Activated T-helper 9 cell treated with anti-CD3 and anti-CD28 coated beads, Interleukin-2, amount 50 U/mL, for 16 hours (primary cell): ENCODE results near the gene KHDC3L.

ENCODE experiments used
- DNase-seq: peaks from one replicate; pipeline ENCODE4 v3.0.0-alpha.2; 2020; ENCODE audit warnings: low read depth

KHDC3L gene, protein sequence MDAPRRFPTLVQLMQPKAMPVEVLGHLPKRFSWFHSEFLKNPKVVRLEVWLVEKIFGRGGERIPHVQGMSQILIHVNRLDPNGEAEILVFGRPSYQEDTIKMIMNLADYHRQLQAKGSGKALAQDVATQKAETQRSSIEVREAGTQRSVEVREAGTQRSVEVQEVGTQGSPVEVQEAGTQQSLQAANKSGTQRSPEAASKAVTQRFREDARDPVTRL

DNA sequence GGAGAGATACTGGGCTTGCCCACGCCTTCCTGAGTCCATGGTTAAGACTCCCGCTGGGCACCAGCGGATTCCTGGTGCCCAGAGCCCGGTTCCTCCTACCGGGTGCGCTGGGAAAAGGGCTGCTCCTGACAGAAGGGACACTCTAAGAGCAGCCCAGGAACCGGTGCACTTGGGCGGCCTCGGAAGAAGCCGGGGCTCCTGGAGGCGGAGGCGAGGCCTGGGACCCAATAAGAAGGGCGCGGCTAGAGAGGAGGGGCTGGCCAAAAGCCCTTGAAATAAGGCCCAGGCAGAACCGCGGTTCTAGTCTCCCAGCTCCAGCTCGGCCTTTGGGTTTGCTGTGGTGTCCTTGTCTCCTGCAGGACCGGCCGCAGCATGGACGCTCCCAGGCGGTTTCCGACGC is at the start of gene KHDC3L:
Gene KHDC3L (plus strand): TSS at position 301 of the 400 bp plus-strand sequence. CDS start 72 bp downstream, at position 373.
- DNase-seq = no peak

DNA sequence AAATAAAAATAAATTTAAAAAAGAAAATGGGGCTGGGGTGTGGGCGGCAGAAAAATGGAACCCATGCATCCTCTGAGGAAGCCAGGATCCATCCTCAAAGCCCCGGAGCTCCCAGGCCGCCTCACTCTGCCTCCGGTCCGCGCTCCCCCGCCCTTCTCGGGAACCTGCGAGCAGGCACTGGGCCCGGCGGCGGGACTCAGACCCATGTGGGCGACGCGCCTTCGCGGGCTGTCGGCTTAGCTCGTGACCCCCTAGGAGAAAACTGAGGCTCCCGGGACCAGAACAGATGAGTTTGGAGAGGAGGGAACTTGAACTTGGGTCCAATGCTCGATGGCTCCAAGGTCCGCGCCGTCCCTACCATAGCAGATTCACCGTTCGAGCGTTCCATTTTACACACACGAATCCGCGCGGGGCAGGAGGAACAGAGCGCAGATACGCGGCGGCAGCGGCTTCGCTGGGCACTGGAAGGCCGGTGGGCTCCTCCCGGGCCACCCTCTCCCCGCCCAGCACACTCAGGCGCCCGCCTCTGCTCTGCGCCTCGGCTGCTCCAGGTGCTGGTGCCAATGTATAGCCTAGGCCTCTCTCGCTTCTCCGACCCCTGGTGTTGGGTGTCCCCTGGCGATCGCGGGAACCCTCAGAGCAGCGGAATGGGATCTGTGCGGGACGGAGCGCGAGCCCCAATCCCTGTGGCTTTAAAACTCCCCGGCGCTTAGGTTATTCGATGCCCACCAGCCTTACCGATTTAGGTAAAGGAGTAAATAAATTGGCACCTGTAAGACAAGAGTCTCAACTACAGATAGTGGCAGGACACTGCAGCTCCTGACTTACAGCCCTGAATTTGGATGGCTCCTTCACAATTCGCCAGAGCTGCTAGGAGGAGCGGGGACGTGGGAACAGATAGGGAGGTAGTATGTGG is 47.6 kb upstream of the KHDC3L start:
- no peak for DNase-seq

DNA sequence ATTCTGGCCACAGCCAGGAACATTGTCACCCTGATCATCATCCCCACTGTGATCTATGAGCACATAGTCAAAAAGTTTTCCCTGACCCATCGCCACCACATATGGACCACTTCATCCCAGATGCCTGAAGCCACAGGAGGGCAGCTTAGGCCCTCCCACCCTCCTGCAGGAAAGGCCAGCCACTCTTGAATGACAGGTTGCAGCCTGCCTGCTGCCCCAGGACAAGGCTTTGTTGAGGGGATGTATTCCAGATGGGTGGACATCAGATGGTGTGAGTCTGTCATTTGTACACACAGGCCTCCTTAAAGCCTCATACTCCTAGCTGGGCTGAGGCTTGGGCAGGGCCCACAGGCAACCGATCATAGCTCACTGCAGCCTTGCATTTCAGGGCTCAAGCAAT is 39.1 kb upstream of the KHDC3L start:
- no peak for DNase-seq

DNA sequence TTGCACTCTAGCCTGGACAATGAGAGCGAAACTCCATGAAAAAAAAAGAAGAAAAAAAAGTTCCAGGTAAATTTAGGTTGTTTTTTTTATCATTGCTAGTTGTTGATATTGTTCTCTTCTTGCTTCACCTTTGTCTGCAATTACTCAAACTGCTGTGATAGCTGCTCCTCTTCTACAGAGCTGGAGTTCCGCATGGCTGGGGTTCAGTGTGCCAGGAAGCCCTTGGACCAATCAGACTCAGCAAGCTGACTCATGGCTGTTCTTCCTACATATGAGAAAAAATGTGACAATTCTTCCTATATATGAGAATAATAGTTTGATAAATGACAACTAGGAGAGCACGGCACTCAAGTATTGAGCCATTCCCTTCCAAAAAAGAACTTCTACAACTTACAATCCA is 36.8 kb upstream of the KHDC3L start:
- DNase-seq = no peak

DNA sequence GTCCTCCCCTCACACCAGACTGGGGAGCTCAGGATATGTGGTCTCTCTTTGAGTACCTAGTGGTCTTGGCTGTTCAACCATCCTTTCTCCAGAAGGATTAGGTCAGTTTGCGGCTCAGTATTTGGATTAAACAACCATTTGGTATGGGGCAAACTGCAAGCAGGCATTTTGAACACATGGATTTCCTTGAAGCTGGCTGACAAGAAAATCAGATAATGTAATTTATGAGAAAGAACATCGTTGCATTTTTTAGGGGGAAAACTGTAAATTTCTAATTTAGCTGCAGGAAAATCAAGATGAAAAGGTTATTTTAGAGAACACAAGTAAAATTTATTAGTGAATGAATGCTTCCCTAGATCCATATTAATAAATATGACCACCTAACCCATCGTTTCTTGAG is 33.7 kb upstream of the KHDC3L start:
- DNase-seq = no peak

DNA sequence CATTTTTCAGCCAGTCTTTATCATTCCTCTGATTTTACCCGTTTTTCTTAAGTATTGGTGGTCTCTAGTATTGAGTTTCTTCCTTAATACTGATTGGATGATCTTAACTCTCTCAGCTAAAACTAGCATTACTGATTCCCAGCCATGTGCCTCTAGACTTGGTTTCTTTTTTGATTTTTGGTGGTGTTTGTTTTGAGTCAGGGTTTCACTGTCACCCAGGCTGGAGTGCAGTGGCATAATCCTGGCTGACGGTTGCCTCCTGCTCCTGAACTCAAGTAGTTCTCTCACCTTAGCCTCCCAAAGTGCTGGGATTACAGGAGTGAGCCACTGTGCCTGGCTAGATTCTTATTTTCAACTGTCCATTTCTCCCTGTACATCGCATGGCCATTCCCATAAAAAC is 33.3 kb upstream of the KHDC3L start:
- DNase-seq = no peak

DNA sequence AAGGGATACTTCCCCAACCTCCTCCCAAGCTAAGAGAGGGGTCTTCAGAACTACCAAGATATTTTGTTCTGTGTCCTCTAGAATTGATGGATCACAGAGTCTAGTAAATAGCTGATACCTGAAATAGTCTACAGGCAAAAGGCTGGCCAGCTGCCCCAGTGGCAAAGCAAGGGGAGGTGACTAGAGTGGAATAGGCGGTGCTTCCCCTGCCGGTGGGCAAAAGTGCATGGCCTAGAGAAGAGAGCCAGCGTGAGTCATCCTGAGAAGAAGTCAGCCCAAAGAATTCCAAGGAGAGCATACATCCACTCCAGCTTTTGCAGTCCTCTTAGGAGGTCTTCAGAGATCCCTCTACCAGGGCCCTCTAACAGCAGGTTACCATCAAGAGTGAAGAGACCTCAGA is 23.1 kb upstream of the KHDC3L start:
- no peak for DNase-seq

DNA sequence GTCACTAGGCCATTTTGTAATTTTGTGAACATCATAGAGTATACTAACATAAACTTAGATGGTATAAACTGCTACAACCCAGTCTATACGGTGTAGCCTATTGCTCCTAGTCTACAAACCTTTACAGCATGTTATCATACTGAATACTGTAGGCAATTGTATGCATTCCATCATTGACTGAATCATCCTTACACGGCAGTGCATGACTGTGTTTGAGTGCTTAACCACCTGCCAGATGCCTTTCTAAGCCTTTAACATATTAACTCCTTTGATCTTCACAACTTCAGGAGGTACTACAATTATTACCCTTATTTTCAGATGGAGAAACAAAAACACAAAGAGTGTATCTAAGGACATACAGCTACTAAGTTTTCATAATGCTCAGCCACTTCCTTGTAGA is 22.4 kb upstream of the KHDC3L start:
- DNase-seq = no peak

DNA sequence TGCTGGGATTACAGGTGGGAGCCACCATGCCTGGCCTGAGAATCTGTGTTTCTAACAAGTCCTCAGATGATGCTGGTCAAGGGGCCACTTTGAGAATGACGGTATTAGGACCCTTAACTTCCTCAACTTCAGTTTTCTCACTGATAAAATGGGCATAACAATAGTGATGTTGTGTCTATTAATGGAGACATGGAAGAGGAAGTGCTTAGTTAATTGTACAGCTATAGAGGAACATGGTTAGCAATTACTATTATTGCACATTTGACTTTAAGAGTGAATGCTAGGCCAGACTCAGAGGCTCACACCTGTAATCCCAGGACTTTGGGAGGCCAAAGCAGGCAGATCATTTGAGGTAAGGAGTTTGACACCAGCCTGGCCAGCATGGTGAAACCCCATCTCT is 21.1 kb upstream of the KHDC3L start:
- no peak for DNase-seq

DNA sequence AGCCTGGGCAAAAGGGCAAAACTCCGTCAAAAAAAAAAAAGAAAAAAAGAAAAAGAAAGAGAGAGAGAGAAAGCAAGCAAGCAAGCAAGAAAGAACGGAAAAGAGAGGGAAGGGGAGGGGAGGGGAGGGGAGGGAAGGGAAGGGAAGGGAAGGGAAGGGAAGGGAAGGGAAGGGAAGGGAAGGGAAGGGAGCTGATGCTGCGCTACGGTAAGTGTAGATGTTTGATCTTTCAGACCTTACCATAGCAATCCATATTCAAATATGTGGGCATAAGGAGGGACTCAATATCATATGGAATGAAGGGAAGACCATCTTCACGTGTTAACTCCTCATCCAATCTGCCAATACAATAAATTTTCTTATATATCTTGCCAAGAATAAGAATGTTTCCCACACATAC is 20.3 kb upstream of the KHDC3L start:
- no peak for DNase-seq

DNA sequence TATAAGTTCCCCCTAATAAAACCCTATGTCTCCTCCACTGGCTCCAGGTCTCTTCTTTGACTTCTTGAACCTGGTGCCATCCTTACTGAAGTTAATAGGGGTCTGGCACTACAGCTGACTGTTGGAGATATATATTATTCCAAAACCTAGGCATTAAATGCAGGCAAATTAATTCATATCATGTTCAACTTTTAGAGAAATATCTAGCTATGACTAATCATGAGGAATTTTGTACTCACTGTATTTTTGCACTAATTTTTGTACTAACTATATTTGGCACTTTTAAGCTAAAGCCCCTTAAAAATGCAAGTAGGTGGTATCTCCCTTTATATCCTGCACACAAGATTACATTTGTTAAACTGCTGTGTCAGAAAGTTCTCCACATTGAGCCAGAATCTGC is 19.3 kb upstream of the KHDC3L start:
- DNase-seq = no peak

DNA sequence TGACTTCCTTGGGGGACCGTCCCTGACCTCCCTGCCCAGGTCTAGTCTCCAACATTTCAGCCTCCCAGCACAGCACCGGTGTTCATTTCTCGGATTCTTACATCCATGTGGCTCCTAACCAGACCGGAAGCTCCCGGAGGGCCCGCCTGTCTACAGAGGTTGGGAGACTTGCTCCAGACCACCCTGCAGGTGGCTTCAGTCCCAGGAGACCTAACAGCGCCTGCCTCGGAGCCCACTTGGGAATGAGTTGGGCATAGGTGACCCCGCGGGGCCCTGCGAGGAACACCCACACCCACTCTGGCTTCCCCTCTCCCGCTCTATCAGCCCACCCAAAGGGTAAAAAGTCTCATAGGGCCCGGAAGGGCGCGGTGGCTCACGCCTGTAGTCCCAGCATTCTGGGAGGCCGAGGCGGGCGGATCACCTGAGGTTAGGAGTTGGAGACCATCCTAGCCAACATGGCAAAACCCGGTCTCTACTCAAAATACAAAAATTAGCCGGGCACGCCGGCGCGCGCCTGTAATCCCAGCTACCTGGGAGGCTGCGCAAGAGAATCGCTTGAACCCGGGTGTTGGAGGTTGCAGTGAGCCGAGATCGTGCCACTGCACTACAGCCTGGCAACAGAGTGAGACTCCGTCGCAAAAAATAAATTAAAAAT is 13.8 kb upstream of the KHDC3L start:
- DNase-seq = no peak

DNA sequence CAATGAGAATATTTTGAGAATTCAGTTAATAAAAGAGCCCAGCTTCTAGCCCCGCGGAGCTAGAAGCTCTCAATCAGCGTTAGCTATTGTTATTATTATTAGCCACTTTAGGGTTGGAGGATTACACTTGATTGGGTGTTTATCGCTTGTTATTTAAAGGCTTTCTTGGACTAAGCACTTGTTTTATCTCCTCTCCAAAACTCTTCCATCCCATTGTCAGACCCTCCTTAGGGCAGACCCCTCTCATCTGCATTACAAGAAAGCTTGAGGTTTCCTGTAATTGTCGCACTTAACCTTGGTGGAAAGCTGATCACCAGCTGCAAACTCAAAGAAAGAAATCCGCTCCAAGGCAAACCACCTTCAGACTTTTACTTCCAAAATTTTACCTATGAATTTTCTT is 13.1 kb upstream of the KHDC3L start:
- DNase-seq = no peak

DNA sequence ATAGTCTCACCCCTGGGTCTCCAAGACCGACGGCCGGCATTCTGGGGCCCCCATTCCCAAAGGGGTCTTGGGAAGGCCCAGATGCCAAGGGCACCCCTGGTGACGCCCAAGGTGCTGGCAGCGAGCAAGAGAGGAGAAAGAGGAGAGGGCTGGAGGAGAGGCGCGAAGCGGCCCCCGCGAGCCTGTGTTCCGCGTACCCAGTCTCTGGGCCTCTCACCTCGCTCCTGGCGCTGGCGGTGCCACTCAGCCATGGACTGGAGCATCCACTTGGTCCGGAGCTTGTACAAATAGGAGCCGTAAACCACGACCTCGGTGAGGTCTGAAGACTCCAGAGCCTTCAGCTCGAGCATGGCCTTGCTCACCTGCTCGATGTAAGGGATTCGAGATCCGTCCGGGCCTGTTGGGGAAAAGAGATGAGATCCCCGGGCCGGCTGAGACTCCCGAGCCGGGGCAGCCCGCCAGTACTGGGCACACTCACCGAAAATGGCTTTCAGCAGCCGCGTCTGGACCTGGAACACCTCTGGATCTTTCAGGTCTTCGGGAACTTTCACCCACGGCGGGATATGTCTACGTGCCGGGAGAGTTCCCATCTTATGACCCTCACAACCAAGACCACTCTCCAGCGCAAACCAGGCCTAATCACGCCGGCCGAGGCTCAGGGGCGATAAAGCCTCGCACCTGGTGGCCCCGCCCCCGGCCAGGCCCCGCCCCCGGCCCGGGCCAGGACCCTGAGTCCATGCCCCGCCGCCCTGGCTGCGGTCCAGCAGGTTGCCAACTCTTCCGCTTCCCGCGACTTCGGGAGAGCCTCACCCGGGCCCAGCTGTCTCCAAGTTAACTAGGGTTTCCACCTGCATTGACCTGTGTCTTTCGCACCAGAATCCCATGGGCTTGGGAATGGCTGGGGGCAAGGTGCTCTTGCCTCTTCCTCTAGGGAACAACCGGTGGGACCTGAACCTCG is 8.5 kb upstream of the KHDC3L start, which contains the start of gene DPPA5:
Gene DPPA5 (minus strand): TSS at position 641 of the 958 bp plus-strand sequence. CDS start 51 bp downstream, at position 590.
- no peak for DNase-seq

DNA sequence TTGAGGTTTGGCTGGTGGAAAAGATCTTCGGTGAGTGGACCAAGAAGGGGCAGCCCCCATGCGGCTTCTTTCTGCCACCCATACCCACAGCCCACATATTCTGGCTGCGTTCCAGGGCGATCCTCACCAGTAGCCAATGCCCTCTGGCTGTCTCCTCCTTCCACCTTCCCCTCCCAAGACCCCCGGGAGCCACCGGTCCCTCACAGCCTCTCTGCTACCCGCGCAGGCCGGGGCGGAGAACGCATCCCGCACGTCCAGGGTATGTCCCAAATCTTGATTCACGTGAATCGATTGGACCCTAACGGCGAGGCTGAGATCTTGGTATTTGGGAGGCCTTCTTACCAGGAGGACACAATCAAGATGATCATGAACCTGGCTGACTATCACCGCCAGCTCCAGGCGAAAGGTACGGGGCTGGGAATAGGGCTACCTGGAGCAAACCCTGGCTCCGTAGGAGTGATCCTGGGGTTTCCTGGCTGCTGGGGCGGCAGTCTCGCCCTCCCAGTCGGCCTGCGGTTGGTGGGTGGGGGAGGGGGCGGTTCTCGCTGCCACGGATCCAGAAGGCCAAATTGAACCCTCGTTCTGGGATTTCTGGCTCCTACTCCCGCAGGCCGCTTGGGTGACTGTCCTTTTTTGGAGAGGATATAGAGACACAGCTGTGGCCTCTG is 545 bp downstream of the KHDC3L start:
- no peak for DNase-seq

DNA sequence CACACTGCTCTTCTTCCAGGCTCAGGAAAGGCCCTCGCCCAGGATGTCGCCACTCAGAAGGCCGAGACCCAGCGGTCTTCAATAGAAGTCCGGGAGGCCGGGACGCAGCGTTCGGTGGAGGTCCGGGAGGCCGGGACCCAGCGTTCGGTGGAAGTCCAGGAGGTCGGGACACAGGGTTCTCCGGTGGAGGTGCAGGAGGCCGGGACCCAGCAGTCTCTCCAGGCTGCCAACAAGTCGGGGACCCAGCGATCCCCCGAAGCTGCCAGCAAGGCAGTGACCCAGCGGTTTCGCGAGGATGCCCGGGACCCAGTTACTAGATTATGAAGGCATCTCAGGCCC is 1.0 kb downstream of the KHDC3L start:
- DNase-seq = no peak

DNA sequence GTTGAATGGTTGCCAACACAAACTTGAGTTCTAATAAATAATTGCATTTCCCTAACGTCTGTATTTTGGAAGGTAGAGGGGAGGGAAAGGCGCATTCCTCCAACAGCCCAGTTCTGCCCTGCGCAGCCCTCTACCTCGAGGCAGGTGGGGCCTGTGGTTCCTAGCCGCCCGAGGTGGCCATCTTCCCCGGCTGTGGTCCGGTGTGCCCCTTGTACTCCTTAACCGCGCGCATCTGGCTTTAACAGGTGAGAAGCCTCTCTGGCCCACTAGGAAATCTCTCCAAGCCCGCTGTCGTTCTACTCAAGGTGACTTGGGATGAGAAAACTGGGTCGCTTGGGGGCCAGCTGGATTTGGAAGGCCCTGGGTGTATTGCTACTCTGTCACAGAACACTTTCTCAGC is 1.7 kb downstream of the KHDC3L start:
- no peak for DNase-seq

DNA sequence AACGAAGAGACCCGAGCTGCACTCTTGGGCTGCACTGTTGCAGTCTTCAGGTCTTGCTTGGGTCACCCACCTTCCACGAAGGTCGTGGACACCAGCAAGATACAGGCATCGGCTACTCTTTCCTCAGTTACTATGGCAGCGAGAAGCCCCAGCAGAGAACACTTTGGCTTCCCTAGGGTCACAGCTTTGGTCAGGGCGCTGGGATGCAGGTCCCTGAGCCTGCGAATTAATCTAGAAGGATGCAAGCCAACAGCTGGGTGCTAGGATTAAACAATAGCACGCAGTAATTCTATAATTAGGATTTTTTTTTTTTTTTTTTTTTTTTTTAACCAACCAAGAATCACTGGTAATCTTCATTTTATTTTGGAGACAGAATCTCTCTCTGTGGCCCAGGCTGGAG is 2.1 kb downstream of the KHDC3L start:
- no peak for DNase-seq

DNA sequence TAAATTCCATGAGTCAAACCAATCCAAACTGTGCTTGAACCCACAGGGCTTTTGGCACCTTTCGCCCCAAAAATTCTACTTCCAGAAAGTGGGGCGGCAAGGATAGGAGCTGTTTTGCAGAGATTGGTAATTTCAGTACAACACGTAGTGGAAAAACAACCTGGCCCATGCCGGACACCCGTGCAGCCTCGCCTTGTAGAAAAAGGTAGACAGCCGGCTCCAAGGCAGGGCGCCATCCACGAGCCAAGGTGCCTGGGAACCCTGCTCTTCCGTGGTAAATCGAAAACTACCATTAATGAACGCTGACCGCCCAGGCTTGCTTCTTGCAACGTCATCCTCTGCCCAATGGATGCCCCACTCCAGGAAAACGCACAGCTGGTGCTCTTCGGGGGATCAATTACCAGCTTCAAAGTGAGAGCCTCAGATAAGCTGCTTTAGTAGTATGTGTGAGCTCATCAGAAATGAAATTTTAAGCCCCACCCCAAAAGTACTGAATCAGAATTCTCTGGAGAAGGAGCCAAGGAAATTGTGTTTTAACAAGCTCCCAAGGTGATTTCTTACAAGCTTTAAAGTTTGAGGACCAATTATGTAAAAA is 5.4 kb downstream of the KHDC3L start:
- DNase-seq = no peak

DNA sequence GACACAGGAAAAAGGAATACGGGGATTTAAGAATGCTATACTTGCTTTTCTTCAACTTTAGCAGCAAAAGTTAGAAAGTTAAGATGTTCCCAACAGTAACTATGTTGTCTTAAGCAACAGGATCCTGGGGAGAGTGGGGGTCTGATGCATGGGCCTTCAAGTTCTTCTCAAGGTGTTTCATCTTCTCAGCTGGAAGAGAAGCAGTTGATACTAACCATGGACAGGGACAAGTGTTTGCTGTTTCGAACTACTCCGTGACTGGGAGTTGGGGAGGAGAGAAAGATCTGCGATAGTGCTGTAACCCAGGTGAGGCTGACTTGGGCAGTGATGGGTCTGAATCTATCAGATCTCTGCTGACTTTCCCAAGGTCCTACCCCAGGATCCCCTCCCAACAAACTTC is 6.2 kb downstream of the KHDC3L start:
- no peak for DNase-seq

DNA sequence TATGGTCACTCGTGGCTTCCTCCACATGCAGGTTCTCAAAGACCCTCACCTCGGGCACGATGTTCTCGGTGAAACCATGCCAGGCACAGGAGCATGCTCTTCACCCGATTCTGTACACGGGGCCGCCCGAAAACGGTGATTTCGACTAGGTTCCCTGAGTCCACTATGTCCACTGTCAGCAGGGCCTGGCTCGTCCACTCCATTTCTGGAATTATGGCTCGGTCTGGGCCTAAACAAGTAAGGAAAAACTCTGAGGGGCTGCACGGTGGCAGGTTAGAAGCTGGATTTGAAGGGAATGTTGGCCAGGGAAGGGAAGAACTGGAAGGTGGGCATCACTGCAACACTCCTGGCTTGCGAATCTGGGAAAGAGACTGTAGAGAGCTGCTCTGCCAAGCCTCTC is 6.7 kb downstream of the KHDC3L start:
- DNase-seq = no peak
